ENCODE results near the gene PELO.

- no peak for TF ChIP-seq TARDBP (IDR thresholded peaks at IDR 0.05)
- no peak for TF ChIP-seq NFRKB (IDR thresholded peaks at IDR 0.05)
- TF ChIP-seq FOXM1 (IDR thresholded peaks at IDR 0.05; ENCODE audit: borderline replicate concordance): no peak
- TF ChIP-seq ZNF384 (IDR thresholded peaks at IDR 0.05): no peak
- no peak for TF ChIP-seq BHLHE40 (IDR thresholded peaks at IDR 0.05; ENCODE audit: borderline replicate concordance)
- no peak for TF ChIP-seq FOXK2 (IDR thresholded peaks at IDR 0.05)
- no peak for TF ChIP-seq ELF4 (IDR thresholded peaks at IDR 0.05)
- no peak for TF ChIP-seq ARNT (IDR thresholded peaks at IDR 0.05)
- TF ChIP-seq SP1 (IDR thresholded peaks at IDR 0.05): no peak
- no peak for TF ChIP-seq LEF1 (IDR thresholded peaks at IDR 0.05; ENCODE audit: borderline replicate concordance)
These were observed at the start of gene PELO, which contains the start of gene ITGA1 for GRCh38 chr5:52787600-52788504.

Measured in HEK293T (cell line).